ENCODE results near the gene OXLD1.
"Not testable (repeated sequence)": the region's sequence is repeated elsewhere in the genome, so short reads cannot be mapped to it uniquely, and the experiment has no call there.

OXLD1 gene

DNA sequence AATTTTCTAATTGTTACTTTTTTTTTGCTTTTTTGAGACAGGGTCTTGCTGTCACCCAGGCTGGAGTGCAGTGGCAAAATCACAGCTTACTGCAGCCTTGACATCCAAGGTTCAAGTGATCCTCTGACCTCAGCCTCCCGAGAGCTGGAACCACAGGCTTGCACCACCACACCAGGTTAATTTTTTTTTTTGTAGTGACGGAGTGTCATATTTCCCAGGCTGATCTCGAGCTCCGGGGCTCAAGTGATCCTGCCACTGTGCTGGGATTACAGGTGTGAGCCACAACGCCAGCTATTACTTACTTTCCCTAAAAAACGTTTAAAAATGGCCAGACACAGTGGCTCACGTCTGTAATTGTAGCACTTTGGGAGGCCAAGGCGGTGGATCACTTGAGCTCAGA, 36.1 kb downstream of the OXLD1 start:
- no peak for DNase-seq (ENCODE audit: low spot score)
- TF ChIP-seq, protein P1, sequence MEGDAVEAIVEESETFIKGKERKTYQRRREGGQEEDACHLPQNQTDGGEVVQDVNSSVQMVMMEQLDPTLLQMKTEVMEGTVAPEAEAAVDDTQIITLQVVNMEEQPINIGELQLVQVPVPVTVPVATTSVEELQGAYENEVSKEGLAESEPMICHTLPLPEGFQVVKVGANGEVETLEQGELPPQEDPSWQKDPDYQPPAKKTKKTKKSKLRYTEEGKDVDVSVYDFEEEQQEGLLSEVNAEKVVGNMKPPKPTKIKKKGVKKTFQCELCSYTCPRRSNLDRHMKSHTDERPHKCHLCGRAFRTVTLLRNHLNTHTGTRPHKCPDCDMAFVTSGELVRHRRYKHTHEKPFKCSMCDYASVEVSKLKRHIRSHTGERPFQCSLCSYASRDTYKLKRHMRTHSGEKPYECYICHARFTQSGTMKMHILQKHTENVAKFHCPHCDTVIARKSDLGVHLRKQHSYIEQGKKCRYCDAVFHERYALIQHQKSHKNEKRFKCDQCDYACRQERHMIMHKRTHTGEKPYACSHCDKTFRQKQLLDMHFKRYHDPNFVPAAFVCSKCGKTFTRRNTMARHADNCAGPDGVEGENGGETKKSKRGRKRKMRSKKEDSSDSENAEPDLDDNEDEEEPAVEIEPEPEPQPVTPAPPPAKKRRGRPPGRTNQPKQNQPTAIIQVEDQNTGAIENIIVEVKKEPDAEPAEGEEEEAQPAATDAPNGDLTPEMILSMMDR (IDR thresholded peaks at IDR 0.05; ENCODE audit: poor library complexity, severe bottlenecking): no peak
- ATAC-seq (ENCODE audit: low read depth): no peak
- Histone ChIP-seq H3K4me1 (ENCODE audit: insufficient read depth, poor library complexity, severe bottlenecking) (peaks cover under 1% of the 10 kb centered on the region), H3K27me3 (ENCODE audit: insufficient read depth, poor library complexity, severe bottlenecking) (no peaks in the 10 kb centered on the region), H3K4me3 (ENCODE audit: severe bottlenecking) (no peak overlapping the region), H3K36me3 (ENCODE audit: low read depth) (peaks cover 79% of the 10 kb centered on the region), H3K9me3 (ENCODE audit: severe bottlenecking) (no peaks in the 10 kb centered on the region), H3K27ac (ENCODE audit: poor library complexity, severe bottlenecking) (no peak overlapping the region)

DNA sequence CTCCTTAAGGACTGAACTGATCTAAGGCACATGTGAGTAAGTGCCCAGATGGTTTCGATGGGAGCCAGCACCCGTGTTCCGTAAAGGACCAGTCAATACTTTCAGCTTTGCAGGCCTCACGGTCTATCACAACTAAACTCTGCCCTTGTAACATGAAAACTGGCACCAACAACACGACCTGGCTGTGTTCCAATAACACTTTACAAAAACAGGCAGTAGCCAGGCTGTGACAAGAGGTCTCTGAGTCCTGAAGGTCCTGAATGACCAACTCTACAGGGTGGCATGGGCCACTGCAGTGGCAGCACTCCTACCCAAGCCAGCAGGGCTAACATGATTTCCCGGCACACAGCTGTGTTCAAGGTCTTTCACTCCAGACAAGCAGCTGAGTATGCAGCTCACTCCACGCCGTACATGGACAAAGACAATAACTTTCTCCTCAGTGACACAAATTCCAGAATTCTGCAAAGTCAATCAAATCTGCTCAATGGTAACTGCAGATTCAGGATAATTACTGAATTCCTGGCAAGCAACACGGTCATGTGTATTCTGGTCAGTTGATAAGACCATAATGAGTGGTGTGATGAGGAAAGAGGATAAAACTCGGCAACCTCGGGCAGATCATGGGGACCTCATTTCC, 44.8 kb downstream of the OXLD1 start:
- H3K27ac ChIP-seq (ENCODE audit: poor library complexity, severe bottlenecking): no peak overlapping the region
- ATAC-seq (ENCODE audit: low read depth) (no peak), DNase-seq (ENCODE audit: low spot score) (no peak)
- H3K4me3 ChIP-seq (ENCODE audit: severe bottlenecking): no peak overlapping the region
- no peaks in the 10 kb centered on the region for H3K27me3 ChIP-seq (ENCODE audit: insufficient read depth, poor library complexity, severe bottlenecking)
- no peaks in the 10 kb centered on the region for H3K4me1 ChIP-seq (ENCODE audit: insufficient read depth, poor library complexity, severe bottlenecking)
- H3K9me3 ChIP-seq (ENCODE audit: severe bottlenecking): no peaks in the 10 kb centered on the region
- peaks cover 86% of the 10 kb centered on the region for H3K36me3 ChIP-seq (ENCODE audit: low read depth)
- TF ChIP-seq, protein P1 (IDR thresholded peaks at IDR 0.05; ENCODE audit: poor library complexity, severe bottlenecking): no peak

GRCh38 chr17:81618307-81618706, 48.1 kb downstream of the OXLD1 start:
- not testable (repeated sequence) for H3K9me3 ChIP-seq (ENCODE audit: severe bottlenecking); H3K27ac ChIP-seq (ENCODE audit: poor library complexity, severe bottlenecking); H3K4me1 ChIP-seq (ENCODE audit: insufficient read depth, poor library complexity, severe bottlenecking); DNase-seq (ENCODE audit: low spot score); H3K4me3 ChIP-seq (ENCODE audit: severe bottlenecking); ATAC-seq (ENCODE audit: low read depth); H3K27me3 ChIP-seq (ENCODE audit: insufficient read depth, poor library complexity, severe bottlenecking)
- H3K36me3 ChIP-seq (ENCODE audit: low read depth): peaks cover 86% of the 10 kb centered on the region

DNA sequence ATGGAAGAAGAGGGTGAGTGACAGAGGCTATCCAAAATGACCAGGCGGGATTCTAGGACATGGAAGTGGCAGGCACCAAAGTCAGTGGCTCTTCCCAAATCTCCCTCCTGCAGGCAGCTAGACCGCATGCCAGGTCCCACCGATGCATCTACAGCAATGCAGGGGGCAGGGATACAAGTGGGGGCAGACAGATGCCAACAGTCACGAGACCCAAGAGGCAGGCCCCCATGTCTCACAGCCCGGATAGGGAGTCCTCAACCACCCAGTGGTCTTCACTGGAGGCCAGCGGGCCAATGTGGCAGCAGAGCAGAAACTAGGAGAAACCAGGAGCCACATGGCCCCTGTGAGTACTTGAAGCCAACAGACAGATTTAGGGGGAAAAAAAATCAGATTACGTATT, 49.5 kb downstream of the OXLD1 start:
- no peak for DNase-seq (ENCODE audit: low spot score)
- H3K36me3 ChIP-seq (ENCODE audit: low read depth): peaks cover 85% of the 10 kb centered on the region

GRCh38 chr17:81615401-81615930, 50.9 kb downstream of the OXLD1 start:
- Histone ChIP-seq H3K36me3 (ENCODE audit: low read depth) (peaks cover 80% of the 10 kb centered on the region), H3K4me3 (ENCODE audit: severe bottlenecking) (no peak overlapping the region), H3K27me3 (ENCODE audit: insufficient read depth, poor library complexity, severe bottlenecking) (no peaks in the 10 kb centered on the region), H3K27ac (ENCODE audit: poor library complexity, severe bottlenecking) (no peak overlapping the region), H3K9me3 (ENCODE audit: severe bottlenecking) (no peaks in the 10 kb centered on the region), H3K4me1 (ENCODE audit: insufficient read depth, poor library complexity, severe bottlenecking) (no peaks in the 10 kb centered on the region)
- TF ChIP-seq, protein P1 (IDR thresholded peaks at IDR 0.05; ENCODE audit: poor library complexity, severe bottlenecking): no peak
- ATAC-seq (ENCODE audit: low read depth) (no peak), DNase-seq (ENCODE audit: low spot score) (no peak)

More for the DNA sequence above, 49.5 kb downstream of the OXLD1 start:
- Histone ChIP-seq H3K4me1 (ENCODE audit: insufficient read depth, poor library complexity, severe bottlenecking) (no peaks in the 10 kb centered on the region), H3K4me3 (ENCODE audit: severe bottlenecking) (no peak overlapping the region), H3K27ac (ENCODE audit: poor library complexity, severe bottlenecking) (no peak overlapping the region), H3K9me3 (ENCODE audit: severe bottlenecking) (no peaks in the 10 kb centered on the region), H3K27me3 (ENCODE audit: insufficient read depth, poor library complexity, severe bottlenecking) (no peaks in the 10 kb centered on the region)
- TF ChIP-seq, protein P1 (IDR thresholded peaks at IDR 0.05; ENCODE audit: poor library complexity, severe bottlenecking): no peak
- no peak for ATAC-seq (ENCODE audit: low read depth)

Data from RWPE2 (cell line).